ENCODE data around the gene CCDC142.

The CCDC142 gene

GRCh38 chr2:74499267-74499939 is 16.6 kb upstream of the CCDC142 start, which contains the start of gene LBX2:
Gene LBX2 (minus strand): TSS chr2:74499603. CDS start chr2:74499537, 66 bp downstream.
- peak; percentile 70 for DNase-seq

- peak; percentile 73 for DNase-seq
These were observed 15.9 kb upstream of the CCDC142 start for GRCh38 chr2:74498500-74499266.

- peak; percentile 77 for DNase-seq
These were observed 15.1 kb upstream of the CCDC142 start for GRCh38 chr2:74497777-74498499.

GRCh38 chr2:74496997-74497776 is 14.4 kb upstream of the CCDC142 start:
- peak; percentile 38 for DNase-seq

- DNase-seq = peak; percentile 35
These were observed 12.6 kb upstream of the CCDC142 start for GRCh38 chr2:74495440-74495839.

GRCh38 chr2:74493546-74493945 is 10.7 kb upstream of the CCDC142 start:
- DNase-seq = no peak

- DNase-seq = no peak
These were observed 9.1 kb upstream of the CCDC142 start for GRCh38 chr2:74491648-74492544.

GRCh38 chr2:74489906-74490305 is 7.1 kb upstream of the CCDC142 start:
- DNase-seq = no peak

GRCh38 chr2:74488643-74489481 is 6.1 kb upstream of the CCDC142 start:
- DNase-seq = no peak

GRCh38 chr2:74486141-74486540 is 3.3 kb upstream of the CCDC142 start:
- DNase-seq = no peak

- DNase-seq = peak; percentile 31
These were observed 922 bp upstream of the CCDC142 start for GRCh38 chr2:74483675-74484164.

GRCh38 chr2:74481961-74482800 is 617 bp downstream of the CCDC142 start:
- peak; percentile 61 for DNase-seq

- DNase-seq = no peak
These were observed 1.4 kb downstream of the CCDC142 start for GRCh38 chr2:74481431-74481830.

- DNase-seq = peak; percentile 53
These were observed 7.9 kb downstream of the CCDC142 start for GRCh38 chr2:74474899-74475298.

GRCh38 chr2:74474481-74474880 is 8.3 kb downstream of the CCDC142 start:
- DNase-seq = no peak

- DNase-seq = no peak
These were observed 9.9 kb downstream of the CCDC142 start for GRCh38 chr2:74472945-74473258.

GRCh38 chr2:74472086-74472944 is 10.5 kb downstream of the CCDC142 start, which contains the start of gene MRPL53:
Gene MRPL53 (minus strand): TSS chr2:74472680. CDS start chr2:74472660, 20 bp downstream.
- peak; percentile 96 for DNase-seq

GRCh38 chr2:74471332-74472065 is 11.3 kb downstream of the CCDC142 start:
- no peak for DNase-seq
